HG02885 (cell line): ENCODE results near the gene HAVCR2.
A peak's percentile ranks its signal among the peaks of the same experiment; 100 is the strongest.
"Not testable (repeated sequence)": the region's sequence is repeated elsewhere in the genome, so short reads cannot be mapped to it uniquely, and the experiment has no call there.

Experiments used
- ATAC-seq: cut with Tn5 transposase; IDR thresholded peaks from one replicate; pipeline ENCODE4 v1.9.1; 2021; ENCODE audit warnings: mild to moderate bottlenecking; ENCODE audit not compliant: unreplicated experiment, poor library complexity

Gene HAVCR2

DNA sequence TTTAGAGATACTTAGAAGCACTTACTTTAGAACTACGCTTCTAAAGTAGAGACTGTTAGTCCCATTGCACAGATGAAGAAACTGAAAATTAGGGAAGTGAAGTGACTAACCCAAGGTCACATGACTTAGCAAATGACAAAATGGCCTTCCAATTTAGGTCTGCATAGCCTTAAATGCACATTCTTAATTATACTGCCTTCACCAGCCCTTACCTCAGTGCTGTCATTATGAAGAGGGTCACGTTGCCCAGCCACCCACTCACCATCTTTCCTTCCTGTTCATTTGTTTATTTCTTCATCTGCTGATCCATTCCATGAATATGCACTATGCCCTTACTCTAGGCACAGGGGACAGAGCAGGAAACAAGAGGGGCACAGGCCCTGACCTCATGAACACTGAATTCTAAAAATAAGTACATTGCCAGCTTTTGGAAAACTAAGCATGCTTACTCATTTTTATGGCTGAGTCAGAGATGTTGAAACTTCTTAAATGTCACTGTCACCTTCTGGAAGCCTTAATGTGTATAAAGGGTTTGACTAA, 8.6 kb downstream of the HAVCR2 start:
- ATAC-seq = peak; percentile 37

DNA sequence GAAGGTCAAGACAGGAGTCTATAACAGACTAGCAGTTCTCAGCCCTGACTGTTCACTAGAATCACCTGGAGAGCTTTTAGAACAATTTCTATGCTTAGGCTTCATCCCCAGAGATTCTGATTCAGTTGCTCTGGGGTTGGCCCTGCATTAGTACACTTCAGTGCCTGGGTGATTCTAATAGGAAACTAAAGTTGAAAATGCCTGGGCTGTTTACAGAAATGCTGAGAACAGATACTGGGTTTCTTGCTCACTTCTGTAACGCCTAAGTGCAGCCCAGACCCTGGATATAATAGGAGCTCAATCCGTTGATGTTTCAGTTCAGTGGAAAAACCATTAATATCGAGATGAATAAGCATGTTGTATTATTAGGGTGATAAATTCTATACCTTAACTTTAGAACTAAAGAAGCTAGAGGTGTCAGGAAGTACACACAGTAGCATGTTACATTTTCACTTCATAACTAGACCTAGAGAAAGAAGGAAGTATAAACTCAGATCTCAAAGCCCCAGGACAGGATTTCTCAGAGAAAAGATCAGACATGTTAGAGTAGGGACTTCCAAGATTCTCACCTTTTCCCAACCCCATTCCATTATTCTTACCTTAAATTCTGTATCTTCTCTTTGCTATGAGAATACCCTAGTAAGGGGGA, 20.4 kb downstream of the HAVCR2 start:
- peak; percentile 62 for ATAC-seq

DNA sequence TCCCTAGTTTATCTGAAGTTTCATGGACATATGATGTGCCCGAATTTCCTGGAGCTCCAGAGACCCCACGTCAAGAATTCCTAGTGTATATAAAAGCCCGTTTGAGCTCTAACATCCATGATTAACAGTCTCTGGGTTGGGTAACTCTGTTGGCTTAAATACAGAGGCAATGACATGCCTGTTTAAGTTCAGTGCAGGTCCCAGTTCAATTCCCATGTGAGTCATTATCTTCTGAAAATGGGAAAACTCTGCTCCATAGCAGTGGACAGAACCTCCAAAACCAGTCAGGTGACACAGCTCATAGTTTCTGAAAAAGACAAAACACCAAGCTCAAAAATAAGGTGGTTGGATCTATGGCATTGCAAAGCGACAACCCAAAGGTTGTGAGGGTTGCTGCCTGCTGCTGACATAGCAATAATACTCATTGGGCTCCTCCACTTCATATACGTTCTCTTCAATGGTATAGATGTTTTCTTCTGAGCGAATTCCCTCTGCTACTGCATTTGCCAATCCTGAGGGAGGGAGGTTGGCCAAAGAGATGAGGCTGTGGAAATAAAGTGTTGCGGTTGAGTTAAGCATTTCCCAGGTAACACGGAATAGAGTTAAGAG, 22.0 kb downstream of the HAVCR2 start:
- no peak for ATAC-seq

DNA sequence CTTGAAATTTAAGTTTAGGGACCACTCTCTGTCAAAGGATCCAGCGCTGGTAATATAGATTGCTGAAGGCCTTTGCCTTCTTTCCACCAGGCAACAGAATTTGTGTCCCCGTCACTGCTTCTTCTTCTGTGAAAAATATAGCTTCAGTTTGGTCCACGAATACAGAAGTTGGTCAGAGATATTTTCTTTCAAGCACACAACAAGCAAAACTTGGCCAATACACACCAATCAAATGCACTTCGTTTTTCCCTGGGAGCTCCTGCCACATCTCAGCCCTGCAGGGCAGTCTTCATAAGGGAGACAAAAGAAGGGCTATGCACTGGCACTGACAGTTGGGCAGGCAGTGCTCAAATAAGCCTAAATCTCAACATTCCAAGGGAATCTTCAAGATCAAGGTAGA, 22.9 kb downstream of the HAVCR2 start:
- ATAC-seq = no peak

DNA sequence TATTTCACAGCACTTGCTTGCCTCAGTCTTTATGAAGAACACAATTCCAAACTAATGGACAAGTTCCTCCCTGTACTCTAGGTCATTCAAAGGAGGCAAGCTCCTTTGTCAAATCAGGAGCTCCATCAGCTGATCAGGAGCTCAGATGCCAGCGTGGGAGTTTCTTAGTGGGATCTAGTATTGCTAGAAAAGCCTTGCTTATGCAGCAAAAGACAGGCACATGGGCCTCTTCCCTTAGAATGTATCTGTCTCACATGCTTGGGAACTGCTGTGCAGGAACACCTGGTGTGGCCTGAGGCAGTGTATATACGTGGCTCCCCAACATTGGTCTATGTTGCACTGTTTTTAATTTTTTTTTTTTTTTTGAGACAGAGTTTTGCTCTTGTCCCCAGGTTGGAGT, 28.6 kb downstream of the HAVCR2 start:
- no peak for ATAC-seq

DNA sequence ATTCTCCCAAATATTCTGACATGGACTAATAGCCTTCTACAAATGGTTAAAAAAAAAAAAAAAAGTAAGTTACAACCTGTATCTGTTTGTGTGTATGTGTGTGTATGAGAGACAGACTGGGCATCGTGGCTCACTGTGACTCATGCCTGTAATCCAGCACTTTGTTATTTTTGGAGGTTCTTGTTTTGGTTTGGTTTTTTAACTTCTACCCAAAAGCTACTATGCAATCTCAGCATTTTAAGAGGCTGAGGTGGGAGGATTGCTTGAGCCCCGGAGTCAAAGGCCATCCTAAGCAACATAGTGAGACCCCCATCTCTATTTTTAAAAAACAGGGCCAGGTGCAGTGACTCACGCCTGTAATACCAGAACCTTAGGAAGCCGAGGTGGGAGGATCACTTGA, 32.3 kb downstream of the HAVCR2 start:
- peak; percentile 36 for ATAC-seq

DNA sequence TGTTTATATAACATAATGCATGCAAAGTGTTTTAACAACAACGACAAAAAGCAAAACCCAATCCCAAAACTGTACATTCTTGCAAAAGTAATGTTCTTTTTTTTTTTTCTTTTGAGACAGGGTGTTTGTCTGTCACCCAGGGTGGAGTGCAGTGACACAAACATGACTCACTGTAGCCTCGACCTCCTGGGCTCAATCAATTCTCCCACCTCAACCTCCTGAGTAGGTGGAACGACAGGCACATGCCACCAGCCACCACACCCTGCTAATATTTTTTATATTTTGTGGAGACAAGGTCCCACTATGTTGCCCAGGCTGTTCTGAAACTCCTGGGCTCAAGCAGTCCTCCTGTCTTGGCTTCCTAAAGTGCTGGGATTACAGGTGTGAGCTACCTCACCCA, 36.3 kb downstream of the HAVCR2 start:
- ATAC-seq = no peak

DNA sequence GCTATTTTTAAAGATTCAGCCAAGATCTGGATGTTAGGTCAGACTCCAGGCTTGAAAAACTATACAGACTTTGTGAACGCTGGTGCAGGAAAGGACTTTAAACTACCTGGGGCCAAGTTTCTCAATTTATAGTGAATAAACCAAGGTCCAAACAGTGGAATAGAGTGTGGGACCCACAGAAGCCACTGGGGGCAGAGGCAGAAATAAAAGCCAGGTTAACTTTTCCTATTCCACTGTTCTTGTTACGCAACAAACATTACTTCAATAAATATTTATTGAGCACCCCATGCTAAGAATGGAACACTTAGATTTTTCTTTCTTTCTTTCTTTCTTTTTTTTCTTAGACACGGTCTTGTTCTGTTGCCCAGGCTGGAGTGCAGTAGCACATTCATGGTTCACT, 38.9 kb downstream of the HAVCR2 start:
- no peak for ATAC-seq

DNA sequence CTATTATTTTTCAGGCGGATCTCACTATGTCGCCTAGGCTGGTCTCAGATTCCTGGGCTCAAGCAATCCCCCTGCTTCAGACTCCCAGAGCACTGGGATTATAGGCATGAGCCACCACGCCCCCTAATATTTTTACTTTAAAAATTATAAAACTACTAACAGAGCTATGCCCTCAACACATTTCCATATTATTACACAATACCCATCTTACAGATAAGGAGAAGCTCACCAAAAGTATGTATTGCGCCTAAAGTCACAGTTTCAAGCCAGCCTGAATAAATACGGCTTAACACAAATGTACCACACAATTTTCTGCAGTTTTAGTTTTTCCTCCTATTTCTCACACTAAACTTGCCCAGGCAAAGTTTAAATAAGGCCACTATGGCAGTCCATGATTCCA, 40.1 kb downstream of the HAVCR2 start:
- ATAC-seq = no peak

DNA sequence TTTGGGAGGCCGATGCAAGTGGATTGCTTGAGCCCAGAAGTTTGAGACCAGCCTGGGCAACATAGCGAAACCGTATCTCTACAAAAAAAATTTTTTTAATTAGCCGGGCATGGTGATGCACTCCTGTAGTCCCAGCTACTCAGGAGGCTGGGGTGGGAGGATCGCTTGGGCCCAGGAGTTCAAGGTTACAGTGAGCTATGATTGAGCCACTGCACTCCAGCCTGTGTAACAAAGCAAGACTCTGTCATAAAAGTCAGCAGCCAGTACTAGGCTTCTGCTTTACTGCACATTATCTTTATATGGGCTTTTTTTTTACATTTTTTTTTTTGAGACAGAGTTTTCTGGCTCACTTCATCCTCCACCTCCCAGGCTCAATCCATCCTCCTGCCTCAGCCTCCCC, 40.5 kb downstream of the HAVCR2 start:
- ATAC-seq = no peak

DNA sequence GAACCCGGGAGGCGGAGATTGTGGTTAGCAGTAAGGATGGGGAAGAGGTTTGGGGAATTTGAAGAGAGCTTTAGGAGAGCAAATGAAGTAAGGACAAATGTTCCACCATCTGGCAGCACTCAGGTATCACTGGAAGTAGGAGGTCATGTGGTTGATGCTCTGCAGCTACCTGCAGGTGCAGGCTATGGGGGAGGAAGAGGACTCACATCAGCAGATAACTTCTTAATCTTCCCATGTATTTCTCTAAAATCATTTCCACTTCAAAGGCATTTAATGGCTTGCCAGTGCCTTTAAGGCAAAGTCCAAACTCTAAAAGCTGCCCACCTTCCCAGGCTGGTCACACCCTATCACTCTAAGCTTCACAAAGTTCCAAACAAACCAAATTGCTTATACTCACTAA, 41.8 kb downstream of the HAVCR2 start:
- no peak for ATAC-seq

DNA sequence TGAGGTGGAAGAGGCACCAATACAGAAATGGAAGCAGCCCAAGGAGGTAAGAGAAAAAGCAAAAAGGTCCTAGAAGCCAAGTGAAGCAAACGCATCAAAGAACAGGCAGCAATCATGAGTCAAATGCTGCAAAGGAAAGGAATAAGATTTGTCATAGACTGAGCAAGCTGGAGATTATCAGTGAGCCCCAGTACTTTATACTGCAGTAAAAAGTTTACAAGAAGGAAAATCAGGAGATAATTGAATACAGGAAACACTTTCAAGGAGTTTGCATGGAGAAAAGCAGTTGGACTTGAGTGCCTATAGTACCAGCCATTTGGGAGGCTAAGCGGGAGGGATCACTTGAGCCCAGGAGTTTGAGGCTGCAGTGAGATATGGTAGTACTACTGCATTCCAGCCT, 42.8 kb downstream of the HAVCR2 start:
- no peak for ATAC-seq

DNA sequence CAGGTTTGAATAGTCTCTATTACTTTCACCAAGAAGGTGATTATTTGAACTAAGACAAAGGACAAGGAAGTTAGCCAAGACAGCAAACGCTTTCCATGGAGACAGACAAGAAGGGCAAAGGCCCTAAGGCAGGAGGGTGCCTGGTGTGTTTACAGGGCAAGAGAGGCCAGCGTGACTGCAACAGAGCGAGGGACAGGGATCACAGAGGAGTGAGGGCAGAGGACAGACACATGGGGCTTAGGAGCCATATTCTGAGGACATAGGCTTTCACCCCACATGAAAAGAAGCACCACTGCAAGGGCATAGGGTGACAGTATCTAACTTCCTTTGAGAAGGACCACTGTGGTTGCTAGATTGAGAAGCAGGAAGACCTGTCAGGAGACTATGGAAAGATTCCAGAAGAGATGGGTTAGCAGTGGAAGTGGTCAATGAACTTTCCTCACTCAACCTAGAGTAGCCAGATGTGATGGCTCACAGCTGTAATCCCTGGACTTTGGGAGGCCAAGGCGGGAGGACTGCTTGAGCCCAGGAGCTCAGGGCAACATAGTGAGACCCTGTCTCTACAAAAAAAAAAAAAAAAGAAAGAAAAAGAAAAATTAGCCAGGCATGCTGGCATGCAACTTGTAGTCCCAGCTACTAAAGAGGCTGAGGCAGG, 44.9 kb downstream of the HAVCR2 start:
- ATAC-seq = no peak

DNA sequence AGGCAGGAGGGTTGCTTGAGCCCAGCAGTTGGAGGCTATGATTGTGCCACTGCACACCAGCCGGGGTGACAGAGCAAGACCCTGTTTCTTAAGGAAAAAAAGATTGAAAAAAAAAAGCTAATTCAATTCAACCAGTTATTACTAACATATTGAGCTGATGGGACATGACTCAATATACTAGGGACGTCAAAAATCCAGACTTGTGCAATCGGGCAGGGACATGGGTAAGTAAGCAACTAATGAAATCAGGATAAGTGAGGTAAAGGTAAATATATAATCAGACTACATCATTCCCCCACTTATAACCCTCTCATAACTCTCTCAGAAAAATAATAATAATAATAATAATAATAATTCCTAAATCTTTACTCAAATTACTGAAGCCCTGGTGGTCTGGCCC, 49.0 kb downstream of the HAVCR2 start:
- no peak for ATAC-seq

DNA sequence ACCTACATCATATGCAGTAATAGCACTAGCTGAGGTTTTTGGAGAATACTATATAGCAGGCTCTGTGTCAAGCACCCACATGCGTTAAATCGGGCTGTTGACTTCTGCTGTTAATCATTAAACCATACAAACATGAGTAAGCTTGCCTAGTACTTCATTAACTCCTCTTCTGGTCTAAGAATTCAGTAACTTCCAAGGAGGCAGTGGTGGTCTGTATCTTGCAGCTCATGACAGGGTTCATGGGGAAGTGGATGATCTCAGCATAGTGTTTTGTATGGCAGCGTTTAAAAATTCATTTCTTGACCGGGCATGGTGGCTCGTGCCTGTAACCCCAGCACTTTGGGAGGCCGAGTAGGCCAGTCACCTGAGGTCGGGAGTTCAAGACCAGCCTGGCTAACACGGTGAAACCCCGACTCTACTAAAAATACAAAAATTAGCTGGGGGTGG, 49.7 kb downstream of the HAVCR2 start, which contains the start of gene HAVCR1:
Gene HAVCR1 (minus strand): TSS at position 24 of the 447 bp plus-strand sequence. CDS start 1,173 bp downstream, outside the sequence.
- no peak for ATAC-seq

DNA sequence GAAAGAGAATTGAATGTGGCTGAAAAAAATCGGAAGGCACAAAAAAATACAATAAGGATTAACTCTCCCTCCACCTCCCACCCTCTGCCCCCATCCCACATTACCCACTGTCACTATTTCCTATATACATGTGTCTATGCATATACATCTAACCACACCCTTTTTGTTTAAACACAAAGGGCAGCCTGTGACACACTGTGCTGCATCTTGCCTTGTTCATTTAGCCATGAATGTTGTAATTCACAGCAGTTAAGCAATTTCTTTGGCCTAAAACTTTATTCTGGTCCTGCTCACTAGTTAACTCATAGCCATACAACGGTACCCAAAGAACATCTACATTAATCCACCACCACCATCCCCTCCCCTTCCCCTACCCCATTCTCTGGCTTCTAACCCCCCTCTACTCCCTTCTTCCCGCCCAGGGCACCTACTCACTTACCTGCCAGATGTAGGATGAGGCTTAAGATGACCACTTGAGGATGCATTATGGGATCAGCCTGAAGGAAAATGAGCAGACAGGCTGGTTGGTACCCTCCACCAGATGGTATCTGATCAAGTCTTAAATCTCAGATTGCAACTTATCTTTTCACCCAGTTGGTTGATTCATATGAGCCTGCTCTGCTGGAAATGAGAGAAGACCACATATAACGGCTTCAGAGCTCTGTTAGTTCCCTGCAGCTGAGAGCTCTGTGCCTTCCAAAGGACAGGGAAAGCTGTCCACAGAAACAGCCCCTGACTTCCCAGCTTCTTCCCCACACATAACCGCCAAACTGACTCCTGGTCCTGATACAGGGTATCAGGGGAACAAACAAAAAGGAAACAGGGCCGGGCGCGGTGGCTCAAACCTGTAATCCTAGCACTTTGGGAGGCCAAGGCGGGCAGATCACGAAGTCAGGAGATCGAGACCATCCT, 51.1 kb downstream of the HAVCR2 start:
- ATAC-seq = no peak

DNA sequence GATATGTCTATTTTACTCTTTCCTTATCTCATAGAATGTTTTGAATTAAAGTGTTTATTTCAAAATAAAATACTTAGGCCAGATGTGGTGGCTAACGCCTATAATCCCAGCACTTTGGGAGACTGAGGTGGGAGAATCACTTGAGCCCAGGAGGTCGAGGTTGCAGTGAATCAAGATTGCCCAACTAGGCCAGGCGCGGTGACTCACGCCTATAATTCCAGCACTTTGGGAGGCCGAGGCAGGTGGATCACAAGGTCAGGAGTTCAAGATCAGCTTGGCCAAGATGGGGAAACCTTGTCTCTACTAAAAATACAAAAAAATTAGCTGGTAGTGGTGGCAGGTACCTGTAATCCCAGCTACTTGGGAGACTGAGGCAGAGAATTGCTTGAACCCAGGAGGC, 52.0 kb downstream of the HAVCR2 start:
- not testable (repeated sequence) for ATAC-seq

DNA sequence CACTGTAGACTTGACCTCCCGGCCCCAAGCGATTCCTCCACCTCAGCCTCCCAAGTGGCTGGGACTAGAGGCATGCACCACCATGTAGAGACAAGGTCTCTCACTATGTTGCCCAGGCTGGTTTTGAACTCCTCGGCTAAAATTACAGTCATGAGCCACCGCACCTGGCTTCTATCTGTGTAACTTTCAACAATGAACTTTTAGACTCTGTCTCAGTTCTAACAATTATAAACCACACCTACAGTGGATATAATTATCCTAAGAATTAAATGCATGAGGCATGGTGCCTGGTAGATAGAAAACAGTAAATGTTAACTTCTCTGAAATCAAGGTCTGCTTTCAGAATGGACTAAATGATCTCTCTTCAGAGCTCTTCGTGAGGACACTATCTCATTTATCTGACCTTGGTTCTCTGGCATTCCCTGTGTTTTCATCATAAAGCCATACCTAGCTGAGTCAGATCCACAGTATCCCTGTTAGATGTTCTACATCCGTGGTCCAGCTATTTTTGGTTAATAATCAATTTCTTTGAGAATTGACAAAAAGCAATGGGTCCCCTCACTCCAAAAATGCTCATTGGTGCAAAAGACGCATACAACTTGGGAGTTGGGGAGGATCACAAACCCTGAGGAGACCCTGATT, 57.1 kb downstream of the HAVCR2 start:
- no peak for ATAC-seq

DNA sequence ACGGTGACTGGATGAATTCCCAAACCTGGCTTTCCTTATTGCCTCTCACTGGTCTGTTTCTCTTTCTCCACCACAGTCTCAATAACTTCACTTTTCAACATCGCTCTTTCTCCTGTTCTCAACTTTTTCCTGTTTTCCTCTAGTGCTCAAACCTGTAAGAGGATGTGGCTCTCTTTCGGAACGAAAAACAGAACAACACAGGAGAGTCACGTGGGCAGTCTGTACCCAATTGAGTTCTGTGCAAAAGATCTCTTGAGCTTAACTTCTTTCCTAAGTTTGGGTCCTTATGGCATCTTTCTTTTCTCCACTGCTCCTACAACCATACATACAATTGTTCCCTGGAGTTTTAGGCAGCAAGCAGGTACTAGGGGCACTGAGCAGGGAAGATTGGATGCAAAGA, 58.8 kb downstream of the HAVCR2 start:
- ATAC-seq = no peak

DNA sequence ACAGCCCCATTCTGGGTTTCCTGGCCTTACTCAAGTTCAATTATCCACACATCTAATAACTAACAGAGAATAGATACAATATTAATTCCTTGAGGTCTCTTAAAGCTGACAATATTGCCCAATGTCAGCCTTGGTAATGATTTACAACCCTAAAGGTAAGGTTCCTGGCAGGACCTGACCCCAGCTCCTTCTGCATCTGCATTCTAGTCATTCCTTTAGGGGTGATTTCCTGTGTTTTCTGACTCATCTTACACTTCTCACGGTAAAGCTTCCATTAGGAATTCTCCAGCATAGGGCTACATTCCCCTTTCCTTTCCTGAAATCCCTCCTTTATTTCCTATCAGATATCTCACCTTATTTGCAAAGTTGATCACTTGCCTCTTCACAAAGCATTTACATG, 59.2 kb downstream of the HAVCR2 start:
- ATAC-seq = no peak
